Left kidney (tissue), 2 donors: Measurements from ENCODE around the gene ASXL2. TPM values are rescaled to one million over a fixed set of nuclear protein-coding genes. Genes with fewer than 3 reads are reported as not detected.
"Not testable (repeated sequence)": the region's sequence is repeated elsewhere in the genome, so short reads cannot be mapped to it uniquely, and the experiment has no call there.

Experiments
- DNase-seq: peaks from one replicate; pipeline ENCODE4 v3.0.0-alpha.2; 2013
- polyA plus RNA-seq: library from polyadenylated mRNA; unstranded; fragments of 120-200 nt; gene quantifications from one replicate; pipeline ENCODE4 v1.2.1, GENCODE V29; 2013; ENCODE audit not compliant: insufficient read length

ASXL2 gene
- polyA plus RNA-seq, 1 donor, result 23.2 TPM

DNA sequence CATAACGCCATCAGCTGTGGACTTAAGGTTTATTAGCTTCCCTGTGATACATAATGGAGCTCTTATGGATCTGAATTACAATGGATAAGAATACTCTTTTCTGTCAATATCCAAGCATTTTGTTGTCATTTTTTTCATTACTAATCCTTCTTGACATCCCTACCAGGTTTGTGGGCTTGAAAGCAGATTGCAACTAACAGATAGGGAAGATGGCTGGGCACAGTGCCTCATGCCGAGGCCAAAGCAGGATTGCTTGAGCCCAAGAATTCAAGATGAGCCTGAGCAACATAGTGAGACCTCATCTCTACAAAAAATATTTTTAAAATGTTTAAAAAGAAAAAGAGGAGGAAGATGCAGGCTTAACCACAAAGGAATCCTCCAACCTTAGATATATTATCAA, 42.4 kb downstream of the ASXL2 start:
- DNase-seq, result no peak

DNA sequence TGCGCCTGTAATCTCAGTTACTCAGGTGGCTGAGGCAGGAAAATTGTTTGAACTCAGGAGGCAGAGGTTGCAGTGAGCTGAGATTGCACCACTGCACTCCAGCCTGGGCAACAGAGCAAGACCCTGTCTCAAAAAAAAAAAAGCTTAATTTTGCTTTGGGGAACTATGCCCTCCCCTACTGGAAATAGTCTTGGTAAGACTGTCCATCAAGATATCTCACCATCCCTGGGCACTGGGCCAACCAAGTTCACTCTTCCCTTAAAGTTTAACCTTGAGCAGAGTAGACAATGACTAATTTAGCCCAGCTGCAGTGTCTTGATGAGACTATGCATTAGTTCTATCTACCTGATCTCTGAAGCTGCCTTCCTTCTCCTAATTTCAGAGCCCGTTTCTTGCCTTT, 44.7 kb downstream of the ASXL2 start:
- DNase-seq, result no peak

DNA sequence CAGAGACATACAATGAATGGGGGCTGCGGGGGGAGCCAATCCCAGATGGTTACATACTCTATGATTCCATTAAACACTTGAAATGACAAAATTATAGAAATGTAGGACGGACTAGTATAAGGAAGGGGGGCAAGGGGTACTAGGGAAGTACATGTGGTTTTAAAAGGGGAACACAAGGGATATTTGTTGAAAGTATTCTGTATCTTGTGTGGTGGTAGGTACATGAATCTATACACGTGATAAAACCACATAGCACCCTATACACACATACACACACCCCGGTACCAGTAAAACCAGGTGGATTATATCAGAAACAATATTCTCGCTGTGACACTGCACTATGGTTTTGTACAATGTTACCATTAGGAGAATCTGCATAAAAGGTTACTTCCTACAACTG, 45.4 kb downstream of the ASXL2 start:
- DNase-seq, result no peak

DNA sequence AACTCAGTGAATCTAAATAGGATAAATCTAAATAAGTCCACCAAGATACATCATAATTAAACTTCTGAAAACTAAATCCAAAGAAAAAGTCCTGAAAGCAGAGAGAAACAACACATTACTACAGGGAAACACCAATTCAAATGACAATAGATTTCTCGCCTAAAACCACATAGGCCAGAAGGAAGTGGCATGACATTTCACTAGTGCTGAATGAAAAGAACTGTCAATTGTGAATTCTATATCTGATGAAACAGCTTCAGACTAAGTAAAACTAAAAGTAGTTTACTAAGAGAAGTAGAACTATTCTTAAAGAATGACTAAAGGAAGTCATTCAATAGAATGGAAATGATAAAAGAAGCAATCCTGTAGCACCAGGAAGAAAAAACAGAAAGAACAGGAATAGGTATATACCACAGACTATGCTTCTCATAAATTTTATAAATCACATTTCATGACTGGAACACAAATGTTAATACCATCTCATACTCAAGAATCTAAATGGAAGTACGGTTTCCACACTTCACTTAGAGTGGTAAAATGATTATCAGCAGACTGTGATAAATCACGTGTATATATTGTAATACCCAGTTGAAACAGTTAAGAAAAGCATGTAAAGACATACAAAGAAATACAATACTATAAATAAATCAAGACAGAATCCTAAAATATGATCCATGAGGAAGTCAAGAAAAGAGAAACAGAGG, 46.4 kb downstream of the ASXL2 start:
- no peak for DNase-seq

DNA sequence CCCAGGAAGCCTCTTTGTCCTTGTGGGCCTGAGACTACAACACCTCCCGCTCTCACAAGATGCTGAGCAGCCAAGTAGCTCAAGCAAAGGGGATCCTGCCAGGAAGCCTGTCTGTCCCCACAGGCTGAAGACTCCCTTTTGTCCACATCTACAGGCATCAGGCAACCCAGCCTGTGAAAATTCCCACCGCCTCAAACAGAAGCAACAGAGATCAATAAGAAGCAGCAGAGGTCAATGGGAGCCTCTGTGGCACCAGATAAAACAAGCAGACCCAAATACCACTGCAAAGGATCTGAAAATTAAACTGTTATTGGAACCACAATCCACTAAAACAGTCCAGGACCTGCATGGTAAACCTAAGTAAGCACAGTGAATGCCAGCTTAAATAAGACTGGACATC, 48.5 kb downstream of the ASXL2 start:
- DNase-seq, result no peak

DNA sequence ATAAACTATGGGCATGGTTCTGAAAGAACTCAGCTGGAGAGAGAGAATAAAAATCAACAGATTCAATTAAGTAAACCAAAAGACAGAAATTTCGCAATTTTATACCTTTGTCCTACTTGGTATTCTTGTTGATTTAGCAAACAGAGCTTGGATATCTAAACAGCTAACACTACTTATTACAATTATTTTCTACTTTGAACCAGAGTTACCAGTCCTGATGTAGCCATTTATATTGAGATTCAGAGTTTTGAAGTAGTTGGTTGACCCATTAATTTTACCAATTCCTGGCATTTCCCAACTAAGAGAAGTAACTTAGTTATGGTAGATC, 48.9 kb downstream of the ASXL2 start:
- DNase-seq, result no peak

DNA sequence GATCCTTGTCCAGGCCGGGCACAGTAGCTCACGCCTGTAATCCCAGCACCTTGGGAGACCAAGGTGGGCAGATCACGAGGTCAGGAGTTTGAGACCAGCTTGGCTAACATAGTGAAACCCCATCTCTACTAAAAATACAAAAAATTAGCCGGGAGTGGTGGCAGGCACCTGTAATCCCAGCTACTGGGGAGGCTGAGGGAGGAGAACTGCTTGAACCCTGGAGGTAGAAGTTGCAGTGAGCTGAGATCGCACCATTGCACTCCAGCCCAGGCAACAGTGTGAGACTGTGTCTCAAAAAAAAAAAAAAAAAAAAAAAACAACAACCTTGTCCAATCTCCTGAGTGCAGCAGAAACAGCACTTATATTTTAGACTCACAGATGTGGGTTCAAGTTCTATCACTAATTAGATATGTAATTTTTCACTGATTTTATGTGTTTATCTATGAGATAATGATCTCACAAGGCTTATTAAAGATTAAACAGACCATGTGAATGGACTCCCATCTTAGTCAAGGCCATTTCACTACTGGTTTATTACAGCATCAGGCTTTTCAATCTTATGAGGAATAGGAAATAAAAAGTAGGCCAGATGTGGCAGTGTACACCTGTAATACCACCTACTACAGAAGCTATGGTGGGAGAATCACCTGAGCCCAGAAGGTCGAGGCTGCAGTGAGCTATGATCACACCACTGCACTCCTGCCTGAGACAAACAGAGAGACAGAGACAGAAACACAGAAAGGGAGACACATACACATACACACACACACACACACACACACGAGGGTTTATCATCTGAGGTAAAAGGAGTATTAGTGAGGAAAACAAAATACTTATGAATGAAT, 49.5 kb downstream of the ASXL2 start:
- DNase-seq, result not testable (repeated sequence)

DNA sequence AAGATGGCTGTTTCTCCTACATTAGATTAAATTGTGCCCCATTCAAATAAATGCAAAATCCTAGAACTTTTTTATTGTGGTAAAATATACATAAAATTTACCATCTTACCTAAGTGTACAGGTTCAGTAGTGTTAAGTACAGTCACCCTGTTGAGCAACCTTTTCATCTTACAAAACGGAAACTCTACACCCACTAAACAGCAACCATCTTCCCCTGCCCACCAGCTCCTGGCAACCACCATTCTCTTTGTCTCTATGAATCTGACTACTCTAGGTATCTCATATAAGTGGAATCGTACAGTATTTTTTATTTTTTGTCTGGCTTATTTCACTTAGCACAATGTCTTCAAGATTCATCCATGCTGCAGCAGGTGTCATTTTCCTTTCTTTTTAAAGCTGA, 53.0 kb downstream of the ASXL2 start:
- no peak for DNase-seq

DNA sequence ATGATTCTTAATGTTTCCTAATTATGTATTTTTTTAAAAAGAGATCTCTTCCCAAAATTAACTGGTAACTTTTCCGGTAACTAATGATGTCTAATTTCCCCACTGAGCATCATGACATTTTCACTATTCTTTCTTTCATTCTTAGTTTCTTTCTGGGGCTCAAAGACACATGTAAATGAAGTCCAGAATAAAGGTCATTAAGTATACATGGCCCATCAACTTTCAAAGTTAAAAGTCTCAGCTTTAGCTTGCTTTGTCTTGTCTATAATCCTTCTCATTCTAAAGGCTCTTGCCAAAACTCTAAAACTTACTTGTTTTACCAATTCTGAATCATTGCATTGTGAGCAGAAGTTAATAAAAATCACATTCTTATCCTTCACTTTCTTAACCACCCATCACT, 53.6 kb downstream of the ASXL2 start:
- no peak for DNase-seq

DNA sequence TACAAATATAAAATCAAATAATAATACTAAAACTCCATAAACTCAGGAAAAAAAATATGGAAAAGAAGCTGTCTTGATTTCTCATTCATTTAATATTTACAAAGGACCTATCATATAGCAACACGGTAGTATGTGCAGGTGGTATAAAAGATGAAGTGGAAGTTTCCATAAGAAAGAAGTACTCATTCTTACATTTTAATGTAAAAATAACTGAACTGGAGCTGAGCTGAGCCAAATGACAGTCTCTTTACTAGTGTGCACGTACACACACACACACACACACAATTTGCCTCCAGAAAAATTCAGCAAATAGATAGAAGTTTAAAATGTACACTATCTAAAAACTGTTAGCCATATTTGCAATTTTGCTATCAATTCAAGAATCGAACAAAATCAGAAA, 54.1 kb downstream of the ASXL2 start:
- DNase-seq, result no peak

DNA sequence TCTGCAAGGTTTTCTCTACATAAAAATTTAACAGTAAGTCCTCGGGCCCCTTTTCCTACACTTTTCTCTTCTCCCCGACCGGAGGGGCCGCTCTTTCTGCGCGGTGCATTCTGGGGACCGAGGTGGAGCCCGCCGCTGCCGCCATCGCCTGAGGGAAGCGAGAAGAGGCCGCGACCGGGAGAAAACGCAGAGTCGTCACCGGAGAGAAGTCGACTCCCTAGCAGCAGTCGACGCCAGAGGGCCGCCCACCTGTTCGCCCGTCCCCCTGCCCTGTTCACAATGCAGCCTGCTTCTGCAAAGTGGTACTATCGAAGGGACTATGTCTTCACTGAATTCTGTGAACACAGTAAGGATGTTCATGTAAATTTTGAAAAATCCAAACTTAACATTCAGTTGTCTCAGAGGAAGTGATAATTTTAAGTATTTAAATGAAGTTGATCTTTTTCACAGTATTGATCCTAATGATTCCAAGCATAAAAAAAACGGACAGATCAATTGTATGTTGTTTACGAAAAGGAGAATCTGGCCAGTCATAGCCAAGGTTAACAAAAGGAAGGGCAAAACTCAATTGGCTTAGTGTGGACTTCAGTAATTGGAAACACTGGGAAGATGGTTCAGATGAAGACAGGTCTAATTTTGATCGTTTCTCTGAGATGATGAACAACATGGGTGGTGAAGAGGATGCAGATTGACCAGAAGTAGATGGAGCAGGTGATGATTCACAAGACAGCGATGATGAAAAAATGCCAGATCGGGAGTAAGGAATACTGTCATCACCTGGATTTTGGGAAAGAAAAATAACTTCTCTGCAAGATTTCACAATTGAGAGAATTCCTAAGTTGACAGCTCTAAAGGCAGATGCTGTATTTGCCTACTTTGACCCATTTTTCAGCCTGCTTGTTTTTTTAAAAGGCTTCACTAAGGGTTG, 55.8 kb downstream of the ASXL2 start:
- peak; percentile 57 for DNase-seq

DNA sequence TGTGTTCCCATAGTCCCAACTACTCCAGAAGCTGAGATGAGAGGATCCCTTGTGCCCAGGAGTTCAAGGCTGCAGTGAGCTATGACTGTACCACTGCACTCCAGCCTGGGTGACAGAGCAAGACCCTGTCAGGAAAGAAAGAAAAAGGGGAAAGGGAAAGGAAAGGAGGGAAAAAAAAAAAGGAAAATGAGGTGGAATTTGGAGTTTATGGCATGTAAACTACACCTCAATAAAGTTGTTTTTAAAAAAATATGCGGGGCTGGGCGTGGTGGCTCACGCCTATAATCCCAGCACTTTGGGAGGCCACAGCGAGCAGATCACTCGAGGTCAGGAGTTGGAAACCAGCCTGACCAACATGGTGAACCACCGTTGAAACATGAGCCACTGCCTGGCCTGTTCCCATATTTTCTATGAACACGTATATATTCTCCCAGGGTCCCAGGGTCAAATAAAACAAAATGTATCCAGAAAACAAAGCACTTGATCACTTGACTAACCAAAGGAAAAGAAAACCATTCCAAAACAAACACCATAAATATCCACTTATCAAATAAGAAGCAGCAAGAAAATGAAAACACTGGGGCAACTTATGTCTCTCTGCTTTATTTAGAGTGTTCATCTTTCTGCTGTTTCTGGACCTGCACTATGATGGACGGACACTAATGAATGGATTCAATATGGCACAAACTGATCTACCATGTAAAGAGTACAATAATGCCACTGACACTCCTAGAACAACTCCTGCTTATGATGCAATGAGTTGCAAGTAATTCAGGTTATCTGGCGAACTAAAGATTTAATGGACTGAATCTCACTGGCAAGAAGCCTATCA, 56.8 kb downstream of the ASXL2 start:
- DNase-seq, result peak; percentile 3

DNA sequence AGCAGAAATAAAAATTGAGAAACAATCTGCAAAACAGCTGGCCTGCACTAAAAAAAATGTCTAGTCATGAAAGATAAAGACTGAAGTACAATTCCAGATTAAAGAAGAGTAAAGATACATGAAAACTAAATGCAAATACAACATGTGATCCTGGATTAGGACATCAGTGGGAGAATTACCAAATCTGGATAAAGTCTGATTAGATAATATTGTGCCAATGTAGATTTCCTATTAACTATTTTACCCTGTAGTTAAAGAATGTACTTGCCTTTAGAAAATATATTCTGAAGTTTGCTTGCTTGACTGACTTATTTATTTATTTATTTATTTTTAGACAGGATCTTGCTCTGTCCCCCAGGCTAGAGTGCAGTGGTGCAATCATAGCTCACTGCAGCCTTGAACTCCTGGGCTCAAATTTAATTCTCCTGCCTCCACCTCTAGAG, 58.7 kb downstream of the ASXL2 start:
- DNase-seq, result no peak

DNA sequence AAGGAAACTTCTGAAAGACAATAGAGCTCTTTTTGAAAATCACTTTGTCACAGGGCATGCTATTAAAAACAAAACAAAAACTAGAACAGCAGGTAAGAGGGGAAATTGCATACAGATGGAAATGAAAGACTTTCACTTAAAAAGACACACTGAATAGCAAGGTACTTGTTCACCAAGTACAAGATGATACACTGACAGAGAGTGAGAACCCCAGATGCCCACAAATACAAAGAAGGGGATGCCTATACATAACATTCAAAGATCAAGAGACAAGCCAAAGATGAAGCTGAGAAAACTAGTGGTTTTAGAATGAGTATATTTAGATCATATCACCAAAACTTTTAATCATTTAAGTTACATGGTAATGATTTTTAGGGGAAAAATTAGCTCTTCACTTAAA, 60.7 kb downstream of the ASXL2 start:
- DNase-seq, result no peak

DNA sequence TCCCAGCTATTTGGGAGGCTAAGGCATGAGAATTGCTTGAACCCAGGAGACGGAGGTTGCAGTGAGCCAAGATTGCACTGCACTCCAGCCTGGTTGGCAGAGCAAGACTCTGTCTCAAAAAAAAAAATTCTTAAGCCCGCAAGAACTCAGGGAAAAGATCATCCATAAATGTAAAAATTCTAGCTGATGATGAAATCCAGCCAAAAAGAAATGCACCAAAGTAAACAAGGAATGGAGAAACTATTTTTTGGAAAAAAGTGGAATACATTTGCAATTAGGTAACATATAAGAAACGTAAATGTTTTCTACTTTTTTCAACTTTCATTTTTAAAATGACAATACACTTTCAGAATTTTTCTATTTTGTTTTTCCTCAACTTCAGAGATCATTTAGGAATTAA, 61.3 kb downstream of the ASXL2 start:
- DNase-seq, result no peak

DNA sequence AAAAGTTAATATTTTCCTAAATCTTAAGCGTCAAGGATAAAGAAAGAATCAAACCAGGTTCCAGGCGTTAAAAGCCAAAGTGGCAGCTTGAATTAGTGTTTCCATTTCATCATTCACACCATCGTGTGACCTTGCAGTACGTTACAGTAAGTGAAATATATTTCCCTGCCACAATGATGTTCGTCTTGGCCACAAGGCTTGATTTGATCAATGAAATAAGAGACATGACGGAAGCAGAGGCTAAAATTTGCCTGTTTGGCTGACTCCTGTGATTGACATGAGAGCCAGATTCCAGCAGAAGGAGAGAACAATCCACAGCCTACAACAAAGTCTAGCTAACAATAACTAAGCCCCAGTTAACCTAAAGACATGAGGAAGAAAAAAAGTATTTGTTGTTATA, 62.0 kb downstream of the ASXL2 start:
- DNase-seq, result no peak

DNA sequence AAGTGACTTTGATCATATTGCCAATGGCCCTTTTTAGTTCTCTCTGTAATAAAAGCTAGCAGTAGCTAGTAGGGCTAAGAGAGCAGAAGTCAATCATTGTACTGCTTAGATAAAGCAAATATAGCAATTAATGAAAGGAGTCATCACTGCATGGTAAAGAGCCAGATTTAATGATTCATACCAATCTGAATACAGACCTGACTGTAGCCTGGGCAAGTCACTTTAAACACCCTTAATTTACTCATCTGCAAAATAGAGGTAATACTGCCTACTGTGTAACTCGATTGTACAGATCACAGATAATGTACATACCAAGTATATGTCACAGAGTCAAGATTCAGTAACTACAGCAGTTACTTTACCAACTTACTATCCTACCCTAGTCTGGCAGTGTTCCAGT, 63.6 kb downstream of the ASXL2 start:
- DNase-seq, result no peak

DNA sequence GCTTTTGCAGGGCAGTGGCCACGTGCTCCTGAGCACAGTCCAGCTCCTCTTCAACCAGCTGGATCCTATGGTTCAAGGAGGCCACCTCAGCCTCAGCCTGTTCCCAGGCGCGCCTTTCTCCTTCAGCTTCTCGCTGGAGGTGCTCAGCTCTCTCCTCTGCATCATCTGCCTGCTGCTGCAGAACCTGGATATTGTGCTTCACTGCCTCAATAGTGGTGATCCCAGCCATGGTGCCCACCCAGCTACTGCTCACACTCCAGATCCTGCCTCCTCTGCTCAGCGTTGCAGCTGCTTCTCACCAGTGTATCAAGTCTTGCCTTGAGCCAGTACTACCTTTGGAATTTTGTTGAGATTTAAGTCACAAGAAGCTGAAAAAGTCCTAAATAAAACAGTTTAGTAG, 67.9 kb downstream of the ASXL2 start:
- no peak for DNase-seq

DNA sequence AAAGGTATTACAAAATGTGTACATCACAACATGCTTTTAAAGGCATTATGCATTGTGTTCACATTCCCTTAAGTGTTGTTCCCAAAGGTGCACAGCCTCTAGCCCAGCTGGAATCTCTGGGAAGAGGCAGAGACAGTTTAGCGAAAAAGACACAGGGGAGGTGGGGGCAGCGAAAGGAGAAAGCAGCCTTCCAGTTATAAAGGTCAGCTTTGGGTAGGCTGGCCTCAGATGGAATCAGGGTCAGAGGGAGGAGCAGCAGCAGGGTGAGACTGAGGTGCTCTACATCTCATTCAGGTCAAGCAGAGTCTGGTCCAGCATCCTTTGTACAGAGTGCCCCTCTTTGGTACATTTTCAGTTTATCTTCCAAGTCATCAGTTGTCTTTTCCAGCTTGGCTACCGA, 68.6 kb downstream of the ASXL2 start:
- no peak for DNase-seq

DNA sequence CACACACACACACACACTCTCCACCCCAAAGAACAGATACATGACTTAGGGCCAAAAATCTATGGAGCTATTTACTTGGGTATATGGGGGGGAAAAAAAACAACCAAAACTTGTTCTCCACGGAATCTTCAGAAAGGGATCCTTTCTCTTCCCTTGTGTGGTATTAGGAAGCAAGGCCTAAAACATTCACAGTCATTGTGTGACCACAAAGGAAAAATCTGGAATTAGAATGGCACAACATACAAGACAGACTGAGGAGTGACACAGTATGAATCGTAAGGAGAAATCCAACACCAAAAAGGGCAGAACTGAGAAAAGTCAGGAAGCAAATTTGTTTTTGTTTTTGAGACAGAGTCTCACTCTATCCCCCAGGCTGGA, 70.3 kb downstream of the ASXL2 start:
- no peak for DNase-seq

DNA sequence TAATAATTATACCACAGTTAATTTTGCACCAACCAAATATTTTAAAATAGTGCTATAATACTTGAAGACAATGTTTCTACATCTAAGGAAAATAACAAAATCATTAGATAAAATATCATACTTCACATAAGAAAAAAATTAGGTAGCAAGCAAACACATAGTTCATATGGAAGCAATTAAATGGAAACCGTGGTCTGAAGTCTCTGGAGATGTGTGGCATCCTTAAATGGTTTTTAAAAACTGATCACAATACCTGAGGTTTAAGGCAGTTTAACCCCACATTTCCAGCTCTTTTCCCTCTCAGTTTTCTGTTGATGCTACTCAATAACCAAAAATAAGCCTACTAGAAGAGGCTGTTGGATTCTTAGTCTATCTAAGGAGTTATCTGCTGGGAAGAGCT, 71.3 kb downstream of the ASXL2 start:
- DNase-seq, result no peak

DNA sequence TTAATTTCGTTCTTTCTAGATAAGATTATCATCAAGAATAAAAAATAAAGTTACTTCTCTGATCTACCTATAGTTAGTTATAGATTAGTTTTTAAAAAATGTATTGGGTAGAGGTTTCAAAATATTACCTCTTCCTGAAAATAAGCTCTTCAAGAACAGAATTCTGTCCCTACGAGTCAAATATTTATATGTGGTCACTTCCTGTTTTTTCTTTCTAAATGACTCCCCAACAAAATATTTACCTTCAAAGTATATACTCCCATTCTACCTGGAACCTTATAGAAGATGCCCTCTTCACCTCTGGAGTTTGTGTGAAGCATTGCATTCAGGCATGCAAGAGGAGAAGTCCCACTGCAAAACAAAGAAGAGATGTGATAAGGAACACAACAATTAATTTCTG, 72.3 kb downstream of the ASXL2 start:
- no peak for DNase-seq
